ENCODE results near the gene FES.
"Not testable (repeated sequence)": the region's sequence is repeated elsewhere in the genome, so short reads cannot be mapped to it uniquely, and the experiment has no call there.

FES gene

GRCh38 chr15:90911906-90912769, 27.8 kb downstream of the FES start:
- DNase-seq = no peak

GRCh38 chr15:90912770-90913075, 28.4 kb downstream of the FES start:
- no peak for DNase-seq

- DNase-seq = no peak
These were observed 29.2 kb downstream of the FES start for GRCh38 chr15:90913398-90913944.

GRCh38 chr15:90914305-90915080, 30.2 kb downstream of the FES start:
- no peak for DNase-seq

- DNase-seq = peak; percentile 56
These were observed 31.0 kb downstream of the FES start for GRCh38 chr15:90915216-90915807.

- no peak for DNase-seq
These were observed 31.6 kb downstream of the FES start for GRCh38 chr15:90915808-90916440.

- DNase-seq = no peak
These were observed 32.2 kb downstream of the FES start for GRCh38 chr15:90916461-90916860.

GRCh38 chr15:90917569-90917968, 33.3 kb downstream of the FES start:
- DNase-seq = no peak

GRCh38 chr15:90918034-90918788, 33.9 kb downstream of the FES start:
- no peak for DNase-seq

GRCh38 chr15:90918835-90919234, 34.5 kb downstream of the FES start:
- no peak for DNase-seq

GRCh38 chr15:90921887-90922286, 37.6 kb downstream of the FES start:
- DNase-seq = no peak

GRCh38 chr15:90922712-90923322, 38.5 kb downstream of the FES start:
- DNase-seq = not testable (repeated sequence)

GRCh38 chr15:90924375-90924774, 40.1 kb downstream of the FES start:
- DNase-seq = peak; percentile 61

- not testable (repeated sequence) for DNase-seq
These were observed 42.5 kb downstream of the FES start for GRCh38 chr15:90926766-90927165.

GRCh38 chr15:90928106-90928505, 43.8 kb downstream of the FES start:
- not testable (repeated sequence) for DNase-seq

GRCh38 chr15:90929246-90930019, 45.1 kb downstream of the FES start:
- no peak for DNase-seq

- DNase-seq = peak; percentile 35
These were observed 46.7 kb downstream of the FES start for GRCh38 chr15:90930861-90931574.

- DNase-seq = no peak
These were observed 47.2 kb downstream of the FES start for GRCh38 chr15:90931575-90931827.

GRCh38 chr15:90931828-90932659, 47.7 kb downstream of the FES start, which contains the start of gene HDDC3:
TSS of gene HDDC3 (minus strand) at chr15:90932549. CDS start at chr15:90932540, 9 bp downstream.
- peak; percentile 92 for DNase-seq

GRCh38 chr15:90932660-90932991, 48.3 kb downstream of the FES start:
- DNase-seq = no peak
